HG02885 (cell line): ENCODE measurements around the gene CHD5.

ENCODE experiments used
- ATAC-seq: cut with Tn5 transposase; IDR thresholded peaks from one replicate; pipeline ENCODE4 v1.9.1; 2021; ENCODE audit warnings: mild to moderate bottlenecking; ENCODE audit not compliant: unreplicated experiment, poor library complexity

The CHD5 gene

DNA sequence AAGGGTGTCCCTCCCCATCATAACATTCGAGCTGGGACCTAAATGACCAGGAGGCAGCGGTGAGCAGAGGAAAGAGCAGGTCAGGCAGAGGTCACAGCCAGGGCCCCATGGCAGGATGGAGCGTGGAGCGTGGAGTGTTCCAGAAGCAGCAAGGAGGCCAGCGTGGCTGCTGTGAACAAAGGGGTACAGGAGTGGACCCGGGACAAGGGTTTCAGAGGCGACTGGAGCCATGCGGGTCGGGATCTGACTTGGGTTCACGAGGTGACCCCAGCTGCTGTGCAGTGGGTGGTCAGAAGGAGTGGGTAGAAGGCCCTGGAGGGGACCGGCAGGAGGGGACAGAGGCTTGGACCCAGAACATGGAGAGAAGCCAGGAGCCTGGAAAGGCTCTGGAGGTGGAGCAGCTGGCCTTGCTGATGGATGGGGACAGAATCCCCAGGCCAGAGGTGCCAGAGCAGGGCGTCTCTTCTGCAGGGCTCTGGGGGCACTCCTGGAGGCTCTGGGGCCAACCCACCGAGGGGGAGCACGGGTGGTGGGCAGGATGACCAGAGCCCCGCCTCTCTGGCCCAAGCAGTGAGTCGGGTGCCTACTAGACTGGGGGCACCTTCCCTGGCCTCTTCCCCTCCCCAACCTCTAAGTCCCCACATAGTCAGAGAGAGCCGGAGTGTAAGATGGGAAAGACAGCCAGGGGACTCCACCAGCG is 2.3 kb downstream of the CHD5 start:
- no peak for ATAC-seq

DNA sequence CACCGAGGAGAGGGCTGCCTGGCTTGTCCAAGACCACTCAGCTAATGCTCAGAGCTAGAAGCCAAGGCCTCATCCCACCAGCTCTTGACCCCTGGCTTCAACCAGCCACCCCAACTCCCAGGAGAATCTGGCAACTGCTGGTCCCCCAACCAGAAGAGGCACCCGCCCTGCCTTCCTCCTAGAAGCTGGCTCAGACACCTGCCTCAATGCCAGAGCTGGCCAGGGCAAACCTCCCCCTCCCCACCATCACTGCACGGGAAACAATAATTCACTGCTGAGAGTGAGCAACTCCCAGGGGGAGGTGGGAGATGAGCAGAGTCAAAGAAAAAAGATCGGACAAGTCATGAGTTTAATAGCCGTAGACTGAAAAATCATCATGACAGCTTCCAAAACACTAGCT is 3.3 kb downstream of the CHD5 start:
- ATAC-seq, result no peak

DNA sequence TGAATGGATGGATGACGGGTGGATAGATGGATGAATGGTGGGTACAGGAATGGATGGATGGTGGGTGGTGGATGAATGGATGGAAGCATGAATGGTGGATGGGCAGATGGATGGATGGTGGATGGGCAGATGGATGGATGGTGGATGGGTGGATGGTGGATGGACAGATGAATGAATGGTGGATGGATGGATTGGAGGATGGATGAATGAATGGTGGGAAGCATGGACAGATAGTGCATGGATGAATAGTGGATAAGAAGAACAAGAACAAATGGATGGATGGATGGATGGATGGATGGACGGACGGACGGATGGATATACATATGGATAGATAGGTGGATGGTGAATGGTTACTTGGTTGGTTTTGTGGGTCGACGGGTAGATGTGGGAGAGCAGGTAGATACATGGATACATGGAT is 4.7 kb downstream of the CHD5 start:
- ATAC-seq, result no peak

DNA sequence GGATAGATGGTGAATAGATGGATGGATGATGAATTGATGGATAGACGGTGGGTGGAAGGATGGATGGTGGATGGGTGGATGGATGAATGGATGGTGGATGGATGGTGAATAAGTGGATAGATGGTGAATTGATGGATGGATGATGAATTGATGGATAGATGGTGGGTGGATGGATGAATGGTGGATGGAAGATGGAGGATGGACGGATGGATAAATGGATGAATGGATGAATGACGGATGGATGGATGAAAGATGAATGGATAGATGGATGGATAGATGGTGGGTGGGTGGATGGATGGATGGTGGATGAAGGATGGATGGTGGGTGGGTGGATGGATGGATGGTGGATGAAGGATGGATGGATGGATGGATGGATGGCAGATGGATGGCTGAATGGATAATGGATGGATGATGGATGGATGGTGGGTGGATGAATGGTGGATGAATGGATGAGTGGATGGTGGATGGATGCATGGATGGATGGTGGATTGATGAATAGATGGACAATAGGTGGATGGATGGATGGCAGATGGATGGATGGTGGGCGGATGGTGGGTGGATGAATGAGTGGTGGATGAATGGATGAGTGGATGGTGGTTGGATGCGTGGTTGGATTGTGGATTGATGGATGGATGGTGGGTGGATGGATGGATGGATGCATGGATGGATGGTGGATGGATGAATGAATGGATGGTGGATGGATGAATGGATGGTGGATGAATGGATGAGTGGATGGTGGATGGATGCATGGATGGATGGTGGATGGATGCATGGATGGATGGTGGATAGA is 5.3 kb downstream of the CHD5 start:
- no peak for ATAC-seq

DNA sequence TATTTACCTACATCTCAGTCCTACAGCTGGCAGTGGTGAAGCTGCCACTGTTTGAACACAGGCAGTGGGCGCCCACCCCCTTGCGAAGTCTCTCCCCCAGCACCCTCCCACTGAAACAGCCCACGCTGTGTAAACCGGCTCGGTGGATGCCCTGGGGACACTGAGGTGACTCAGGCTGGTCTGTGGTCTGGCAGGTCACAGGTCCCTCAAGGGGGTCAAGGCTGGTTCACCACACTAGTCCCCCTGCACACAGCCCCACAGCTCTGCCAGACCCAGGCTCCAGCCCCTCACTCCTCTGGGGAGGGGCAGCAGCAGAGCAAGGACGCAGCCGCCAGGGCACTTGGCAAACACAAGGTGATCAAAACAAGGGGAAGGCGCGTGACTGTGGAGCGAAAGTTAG is 7.6 kb downstream of the CHD5 start:
- ATAC-seq, result no peak

DNA sequence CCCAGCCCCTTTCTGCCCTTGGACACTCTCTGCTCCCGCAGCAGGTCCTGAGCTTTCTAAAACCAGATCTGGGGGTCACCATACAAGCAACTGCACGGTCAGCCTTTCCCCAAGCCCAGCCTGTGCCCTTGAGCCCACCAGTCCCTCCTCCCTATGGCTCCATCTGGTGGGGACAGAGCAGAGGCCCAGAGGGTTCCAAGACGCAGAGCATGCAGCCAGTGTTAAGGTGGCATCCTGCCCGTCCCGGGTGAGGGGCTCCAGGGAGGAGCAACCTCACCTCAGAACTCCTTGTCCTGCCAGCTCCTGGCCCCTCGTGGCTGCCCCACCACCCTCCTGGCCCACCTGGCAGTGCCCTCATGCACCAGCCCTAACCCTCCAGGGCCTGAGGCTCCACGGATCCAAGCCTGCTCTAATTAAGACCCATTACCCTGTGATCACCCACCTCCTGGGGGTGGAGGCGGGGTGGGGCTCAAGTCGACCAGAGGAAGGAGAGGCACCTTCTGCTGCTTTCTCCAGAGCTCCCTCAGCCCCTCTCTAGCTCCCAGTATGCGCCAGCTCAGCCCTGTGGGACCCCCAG is 8.5 kb downstream of the CHD5 start:
- ATAC-seq, result no peak

DNA sequence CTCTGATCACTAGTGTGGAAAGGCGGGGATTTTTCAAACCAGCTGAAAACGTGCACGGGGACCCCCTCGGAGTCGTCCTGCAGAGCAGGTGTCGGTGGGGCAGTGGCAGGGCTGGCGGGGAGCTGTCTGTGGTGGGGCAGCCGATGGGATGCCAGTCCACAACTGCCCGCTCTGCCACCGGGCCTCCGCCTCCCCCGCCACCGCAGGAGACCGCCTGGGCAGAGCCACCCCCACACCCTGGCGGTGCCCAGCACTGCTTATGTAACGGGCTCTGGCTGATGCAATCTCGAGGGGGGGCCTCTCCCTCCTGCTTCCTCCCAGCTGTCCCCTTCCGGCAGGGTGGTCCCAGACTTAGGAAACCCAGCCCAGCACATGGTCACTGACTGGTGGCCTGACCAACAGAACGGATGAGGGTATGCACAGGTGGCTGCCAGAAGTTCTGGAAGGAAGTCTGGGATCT is 9.3 kb downstream of the CHD5 start:
- no peak for ATAC-seq

DNA sequence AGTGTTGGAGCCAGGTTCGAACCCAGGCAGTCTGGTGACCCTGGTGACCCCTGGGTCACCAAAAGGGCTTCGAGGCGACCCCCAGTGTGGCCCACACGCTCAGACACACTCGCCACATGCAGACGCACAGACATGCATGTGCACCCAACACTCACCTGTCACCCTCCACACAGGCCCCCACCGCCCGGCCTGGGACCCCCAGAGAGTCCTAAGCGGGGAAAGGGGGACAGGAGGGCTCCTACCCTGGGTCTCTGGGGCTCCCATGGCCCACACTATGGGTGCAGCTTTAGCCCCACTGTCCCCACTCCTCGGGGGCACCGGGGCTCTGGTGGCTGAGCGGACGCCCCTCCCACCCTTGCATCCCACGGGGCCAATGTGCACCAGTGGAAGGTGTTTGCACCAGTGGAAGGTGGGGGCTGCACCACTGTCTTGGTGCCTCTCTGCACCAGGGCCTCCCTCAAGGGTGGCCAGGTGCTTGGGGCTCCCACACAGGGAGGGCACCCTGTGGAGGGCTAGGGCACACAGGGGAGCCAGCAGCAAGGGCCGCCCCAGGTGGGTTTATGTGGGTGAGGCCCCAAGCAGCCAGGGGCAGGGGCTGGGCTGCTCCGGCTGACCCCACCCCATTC is 9.9 kb downstream of the CHD5 start:
- ATAC-seq, result no peak

DNA sequence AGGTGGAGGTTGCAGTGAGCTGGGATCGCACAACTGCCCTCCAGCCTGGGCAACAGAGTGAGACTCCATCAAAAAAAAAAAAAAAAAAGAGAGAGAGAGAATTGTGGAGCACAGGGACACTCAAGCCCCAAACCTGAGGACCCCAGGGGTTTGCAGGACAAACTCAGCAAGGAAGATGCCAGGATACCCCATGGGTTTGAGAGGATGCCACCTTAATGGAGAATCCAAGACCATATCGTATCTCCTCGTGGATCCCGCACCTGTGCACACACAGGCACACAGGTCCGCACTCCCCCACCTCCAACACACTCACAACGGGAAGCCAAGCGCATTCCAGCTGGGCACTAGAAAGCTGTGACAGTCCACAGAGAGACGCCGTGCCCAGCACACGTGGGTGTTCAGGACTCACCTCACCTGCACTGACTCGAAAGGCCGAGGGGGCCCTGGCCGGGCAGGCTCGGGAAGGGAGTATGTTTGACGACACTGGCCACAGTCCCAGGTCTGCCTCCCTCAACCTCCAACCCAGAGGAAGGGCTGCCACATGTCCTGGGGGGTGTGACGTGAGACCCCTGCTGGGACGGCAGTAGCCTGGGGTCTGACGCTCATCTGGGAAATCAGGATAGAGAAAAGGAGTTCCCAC is 11.1 kb downstream of the CHD5 start:
- no peak for ATAC-seq

DNA sequence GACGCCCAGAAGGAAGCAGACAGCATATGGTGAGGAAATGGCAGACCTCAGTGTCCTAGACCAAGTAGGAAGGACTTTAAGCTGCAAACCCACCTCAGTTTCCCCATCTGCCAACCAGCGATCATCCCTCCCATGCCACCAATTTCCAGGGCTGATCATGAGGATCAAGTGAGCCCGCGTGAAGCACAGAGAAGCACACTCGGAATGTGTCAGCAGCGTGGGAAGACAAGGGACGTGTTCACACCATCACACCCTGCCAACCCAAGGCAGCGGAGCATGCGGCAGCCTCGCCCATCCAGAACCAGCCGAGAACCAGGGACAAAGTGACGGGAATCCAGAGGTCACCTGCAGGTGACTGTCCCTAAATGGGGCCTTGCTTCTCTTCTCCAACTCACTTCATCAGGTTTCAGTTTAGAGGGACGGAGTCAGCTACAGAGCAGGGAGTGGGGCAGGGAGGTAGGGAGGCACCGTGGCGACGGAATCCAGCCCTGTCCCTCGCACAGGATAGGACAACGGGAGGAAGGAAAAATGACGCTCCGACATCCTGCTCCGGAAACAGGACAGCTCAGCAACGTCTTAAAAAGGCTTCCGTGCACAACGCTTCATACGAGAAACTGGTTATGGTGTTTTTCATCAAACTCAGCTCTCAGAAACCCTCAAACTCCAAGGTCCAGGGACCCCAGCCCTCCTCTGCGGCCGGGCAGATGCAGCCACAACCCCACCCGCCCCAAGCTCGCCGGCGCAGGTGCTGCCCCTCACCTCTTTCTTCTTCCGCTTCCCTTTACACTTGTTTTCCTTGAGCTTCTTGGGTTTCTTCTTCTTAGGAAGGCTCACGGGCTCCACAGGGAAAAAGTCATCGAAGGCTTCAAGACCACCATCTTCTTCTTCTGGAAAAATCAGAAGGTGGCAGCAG is 12.5 kb downstream of the CHD5 start:
- no peak for ATAC-seq

DNA sequence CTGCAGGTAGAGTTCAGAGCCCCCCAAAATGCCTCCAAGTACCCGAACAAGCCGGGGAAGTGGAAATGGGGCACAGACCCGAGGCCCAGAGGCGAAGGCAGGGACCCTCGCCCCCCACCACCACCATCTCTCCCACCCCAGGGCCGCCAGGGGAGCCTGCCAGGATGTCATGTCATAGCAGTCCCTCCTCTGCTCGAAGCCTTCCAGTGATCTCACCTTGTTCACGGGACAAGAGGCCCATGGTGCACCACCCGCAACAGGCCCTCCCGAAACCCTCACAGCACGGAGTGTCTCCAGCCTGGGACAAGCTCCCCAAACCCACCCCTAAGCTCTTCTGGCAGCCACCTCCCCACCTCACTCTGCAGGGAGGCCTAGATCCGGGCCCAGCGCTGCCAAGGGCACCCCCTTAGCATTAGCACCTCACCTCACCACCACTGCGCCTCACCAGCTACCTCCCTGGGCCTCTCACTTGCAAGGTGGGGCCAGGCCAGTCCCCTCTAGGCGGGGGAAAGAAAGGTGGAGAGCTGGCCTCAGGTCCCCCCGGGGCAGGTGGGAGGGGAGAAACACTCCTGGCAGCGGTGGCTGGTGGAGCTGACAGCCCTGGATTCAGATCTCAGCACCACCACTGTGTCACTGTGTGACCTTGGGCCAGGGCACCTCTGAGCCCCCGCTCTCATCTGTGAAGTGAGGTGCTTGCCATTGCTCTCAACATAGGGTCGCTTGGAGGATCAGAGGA is 13.3 kb downstream of the CHD5 start:
- ATAC-seq, result no peak

DNA sequence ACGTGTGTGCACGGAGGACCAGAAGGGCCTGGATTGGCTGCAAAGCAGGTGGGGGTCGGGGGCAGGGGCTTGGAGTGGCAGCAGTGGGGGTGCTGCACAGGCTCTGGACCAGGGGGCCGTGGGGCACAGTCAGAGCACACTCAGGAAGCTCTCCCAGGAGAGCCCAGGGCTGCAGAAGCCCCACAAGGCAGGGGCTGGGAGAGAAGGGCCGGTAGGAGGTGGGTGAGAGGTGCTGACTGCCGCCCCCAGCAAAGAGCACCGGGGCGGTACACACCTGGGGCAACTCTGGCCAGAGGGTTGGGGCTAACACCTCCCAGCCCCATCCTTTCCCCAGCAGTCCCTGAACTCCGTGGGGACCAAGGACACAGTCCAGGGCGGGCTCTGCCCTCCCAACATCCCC is 13.9 kb downstream of the CHD5 start:
- no peak for ATAC-seq

DNA sequence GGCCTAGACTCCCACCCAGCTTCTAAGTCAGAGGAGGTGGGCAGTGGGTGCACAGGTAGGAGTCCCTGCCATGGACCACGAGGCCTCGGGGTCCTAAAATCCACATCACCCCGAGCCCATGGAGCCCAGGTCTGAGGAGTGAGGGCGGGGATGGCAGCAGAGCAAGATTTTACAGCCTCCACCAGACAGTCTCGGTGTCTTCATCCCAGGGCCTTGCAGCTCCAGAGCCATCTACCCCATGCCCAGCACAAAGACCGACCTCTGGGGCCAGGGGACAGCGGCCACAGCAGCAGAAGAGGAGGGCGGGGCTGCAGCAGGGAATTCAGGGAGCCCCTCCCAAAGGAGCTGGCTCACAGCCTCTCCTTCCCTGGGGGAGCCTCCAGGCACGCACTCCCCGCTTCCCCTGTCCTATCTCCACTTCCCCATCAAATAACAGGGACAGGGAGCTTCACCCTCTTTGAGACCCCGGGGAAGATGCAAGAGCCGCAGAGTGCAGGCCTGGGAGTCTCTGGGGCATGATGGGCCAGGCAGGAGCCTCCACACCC is 14.6 kb downstream of the CHD5 start:
- no peak for ATAC-seq

DNA sequence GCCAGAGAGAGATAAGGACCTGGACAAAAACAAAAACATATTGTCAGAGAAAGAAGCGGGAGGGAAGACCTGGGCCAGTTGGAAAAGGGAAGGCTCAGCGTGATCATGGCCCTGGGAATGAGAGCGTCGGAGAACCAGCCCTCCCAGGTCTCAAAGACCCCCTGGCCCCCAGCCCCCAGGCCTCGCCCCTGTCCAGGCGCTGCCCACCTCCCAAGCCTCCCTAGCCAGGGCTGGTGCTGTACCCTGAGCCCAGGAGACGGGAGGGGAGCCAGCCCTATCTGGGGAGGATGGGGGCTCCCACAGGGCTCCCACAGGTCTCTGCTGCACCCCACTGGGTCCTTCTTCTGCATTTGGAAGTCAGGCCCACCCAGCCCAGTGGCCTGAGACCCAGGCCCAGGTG is 15.1 kb downstream of the CHD5 start:
- no peak for ATAC-seq

DNA sequence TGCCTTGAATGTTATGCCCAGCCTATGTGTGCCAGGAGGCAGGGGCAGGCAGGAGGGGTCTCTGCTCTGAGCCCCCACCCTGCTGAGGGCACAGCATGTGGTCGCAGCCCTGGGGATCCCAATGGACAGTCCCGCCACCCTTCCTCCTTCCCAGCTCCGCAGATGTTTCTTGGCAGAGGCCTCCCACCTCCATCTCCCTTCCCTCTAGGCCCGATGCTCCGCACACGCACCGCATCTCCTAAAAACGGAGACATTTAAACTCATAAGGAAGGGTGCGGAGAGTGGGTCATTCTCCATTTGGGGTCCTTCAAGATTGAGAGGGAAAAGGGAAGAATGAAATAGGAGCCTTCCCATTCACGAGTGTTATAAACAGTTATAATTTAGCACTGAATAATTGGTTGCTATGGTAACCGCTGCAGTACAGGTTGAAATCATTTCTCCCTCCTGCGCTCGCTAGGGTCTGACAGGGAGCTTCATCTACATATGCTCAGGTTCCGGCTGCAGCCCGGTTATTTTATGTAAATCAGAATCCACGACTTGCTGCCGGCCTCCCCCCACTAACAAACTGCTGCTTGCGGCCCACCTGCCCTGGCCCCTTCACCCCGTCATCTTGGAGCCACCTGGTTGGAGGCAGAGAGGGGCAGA is 16.0 kb downstream of the CHD5 start:
- no peak for ATAC-seq

DNA sequence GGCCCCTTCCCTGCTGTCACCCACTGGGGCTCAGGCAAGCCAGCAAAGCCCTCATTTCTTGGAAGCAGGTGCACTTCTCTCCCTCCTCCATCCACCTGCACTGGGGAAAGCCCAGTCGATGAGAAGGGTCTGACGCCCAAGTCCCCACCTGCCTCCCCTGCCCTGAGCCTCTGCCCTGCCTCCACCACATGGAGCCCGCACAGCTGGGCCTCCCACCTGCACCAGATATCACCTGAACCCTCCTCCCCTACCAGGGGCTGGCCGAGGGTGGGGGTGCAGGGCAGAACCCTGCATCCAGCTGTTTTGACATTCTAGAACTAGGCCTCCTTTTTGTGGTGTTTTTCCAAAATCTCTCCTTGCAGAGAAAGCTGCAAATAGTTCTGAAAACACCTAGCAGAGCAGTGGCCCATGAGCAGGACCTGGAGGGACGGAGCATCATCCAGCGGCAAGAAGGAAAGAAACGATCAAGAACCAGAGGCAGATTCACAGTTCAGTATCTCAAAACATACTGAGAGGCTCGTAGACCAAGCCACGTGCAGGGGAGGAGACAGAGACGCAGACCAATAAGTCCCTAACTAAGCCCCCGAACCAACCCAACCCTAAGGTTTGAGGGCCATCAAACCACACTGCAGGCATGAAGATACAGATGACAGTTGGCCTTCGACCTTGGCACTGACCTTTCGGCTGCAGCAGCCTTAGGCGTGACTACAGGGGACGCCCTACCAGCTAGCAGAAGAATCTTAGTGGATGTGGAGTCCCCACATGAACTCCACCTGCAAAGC is 16.7 kb downstream of the CHD5 start:
- no peak for ATAC-seq

DNA sequence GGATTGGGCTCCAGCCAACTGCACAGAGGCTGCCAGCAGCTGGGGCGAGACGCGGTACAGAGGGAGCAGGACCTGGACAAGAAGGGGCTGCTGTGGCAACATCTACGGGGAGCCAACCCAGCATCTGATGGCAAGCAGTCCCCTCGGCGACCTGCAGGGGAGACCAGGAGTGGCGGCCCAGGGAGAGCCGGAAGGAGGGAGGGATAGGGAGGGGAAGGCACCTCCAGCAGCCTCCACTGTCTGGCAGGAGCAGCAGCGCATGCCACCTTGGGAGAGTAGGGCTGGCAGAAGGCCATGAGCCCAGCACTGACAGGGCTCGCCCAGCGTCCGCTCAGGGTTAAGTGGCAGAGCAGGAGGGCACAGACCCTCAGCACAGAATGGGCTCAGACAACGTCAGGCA is 17.3 kb downstream of the CHD5 start:
- ATAC-seq, result no peak
